ENCODE results near the gene ACSL1.

ACSL1 gene

GRCh38 chr4:184766446-184766845 is 59.3 kb downstream of the ACSL1 start:
- ATAC-seq (no peak), DNase-seq (no peak)
- Mint-ChIP-seq H3K4me3 (no peak overlapping the region), H3K27me3 (no peaks in the 10 kb centered on the region), H3K9me3 (no peaks in the 10 kb centered on the region), H3K4me1 (peaks cover 18% of the 10 kb centered on the region), H3K27ac (no peak overlapping the region)

GRCh38 chr4:184765473-184766340 is 60.1 kb downstream of the ACSL1 start:
- no peak for ATAC-seq
- H3K27ac Mint-ChIP-seq, result no peak overlapping the region
- DNase-seq, result no peak
- H3K27me3 Mint-ChIP-seq, result no peaks in the 10 kb centered on the region
- no peaks in the 10 kb centered on the region for H3K9me3 Mint-ChIP-seq
- H3K4me1 Mint-ChIP-seq, result peaks cover 18% of the 10 kb centered on the region
- H3K4me3 Mint-ChIP-seq, result no peak overlapping the region

- ATAC-seq (no peak), DNase-seq (no peak)
- no peak overlapping the region for H3K4me3 Mint-ChIP-seq
- no peaks in the 10 kb centered on the region for H3K27me3 Mint-ChIP-seq
- no peaks in the 10 kb centered on the region for H3K9me3 Mint-ChIP-seq
- peak overlapping the region in 1 of 2 donors; percentile 17 for H3K27ac Mint-ChIP-seq
- H3K4me1 Mint-ChIP-seq, result peaks cover 18% of the 10 kb centered on the region
These were observed 61.2 kb downstream of the ACSL1 start for GRCh38 chr4:184764601-184765000.

GRCh38 chr4:184763150-184763780 is 62.5 kb downstream of the ACSL1 start:
- Mint-ChIP-seq H3K4me3 (no peak overlapping the region), H3K27ac (peak overlapping the region in 1 of 2 donors; percentile 48), H3K27me3 (no peaks in the 10 kb centered on the region), H3K9me3 (no peaks in the 10 kb centered on the region), H3K4me1 (peaks cover 18% of the 10 kb centered on the region)
- ATAC-seq, result no peak
- DNase-seq, result no peak

GRCh38 chr4:184762100-184762499 is 63.7 kb downstream of the ACSL1 start:
- H3K4me1 Mint-ChIP-seq, result peaks cover 18% of the 10 kb centered on the region
- no peaks in the 10 kb centered on the region for H3K27me3 Mint-ChIP-seq
- H3K9me3 Mint-ChIP-seq, result no peaks in the 10 kb centered on the region
- ATAC-seq, result peak; percentile 98
- H3K27ac Mint-ChIP-seq, result peak overlapping the region; percentile 34 to 86
- peak; percentile 31 to 41 for DNase-seq
- peak overlapping the region; percentile 44 to 61 for H3K4me3 Mint-ChIP-seq

GRCh38 chr4:184760681-184761080 is 65.1 kb downstream of the ACSL1 start:
- Mint-ChIP-seq H3K4me3 (no peak overlapping the region), H3K4me1 (peaks cover 18% of the 10 kb centered on the region), H3K27me3 (no peaks in the 10 kb centered on the region), H3K9me3 (no peaks in the 10 kb centered on the region), H3K27ac (no peak overlapping the region)
- DNase-seq (no peak), ATAC-seq (no peak)

GRCh38 chr4:184757810-184758209 is 68.0 kb downstream of the ACSL1 start:
- Mint-ChIP-seq H3K27me3 (no peaks in the 10 kb centered on the region), H3K27ac (no peak overlapping the region), H3K4me1 (peaks cover 12% of the 10 kb centered on the region), H3K4me3 (no peak overlapping the region), H3K9me3 (no peaks in the 10 kb centered on the region)
- no peak for ATAC-seq
- DNase-seq, result no peak

GRCh38 chr4:184756399-184756798 is 69.4 kb downstream of the ACSL1 start:
- Mint-ChIP-seq H3K9me3 (no peaks in the 10 kb centered on the region), H3K27ac (no peak overlapping the region), H3K27me3 (peaks cover 4% of the 10 kb centered on the region), H3K4me3 (no peak overlapping the region), H3K4me1 (peaks cover 4% of the 10 kb centered on the region)
- ATAC-seq (no peak), DNase-seq (no peak)

GRCh38 chr4:184755278-184755677 is 70.5 kb downstream of the ACSL1 start:
- no peaks in the 10 kb centered on the region for H3K9me3 Mint-ChIP-seq
- ATAC-seq, result no peak
- peaks cover 6% of the 10 kb centered on the region for H3K4me1 Mint-ChIP-seq
- H3K4me3 Mint-ChIP-seq, result no peak overlapping the region
- no peak for DNase-seq
- peaks cover 11% of the 10 kb centered on the region for H3K27me3 Mint-ChIP-seq
- H3K27ac Mint-ChIP-seq, result no peak overlapping the region

GRCh38 chr4:184752496-184753275 is 73.1 kb downstream of the ACSL1 start:
- no peak for DNase-seq
- H3K27me3 Mint-ChIP-seq, result peaks cover 11% of the 10 kb centered on the region
- no peak for ATAC-seq

GRCh38 chr4:184751585-184751956 is 74.2 kb downstream of the ACSL1 start:
- Mint-ChIP-seq H3K9me3 (no peaks in the 10 kb centered on the region), H3K27me3 (peaks cover 11% of the 10 kb centered on the region), H3K4me1 (peaks cover 7% of the 10 kb centered on the region), H3K27ac (peak overlapping the region in 1 of 2 donors; percentile 60), H3K4me3 (no peak overlapping the region)
- DNase-seq (no peak), ATAC-seq (no peak)

More at GRCh38 chr4:184752496-184753275, 73.1 kb downstream of the ACSL1 start:
- peak overlapping the region in 1 of 2 donors; percentile 51 for H3K27ac Mint-ChIP-seq
- H3K9me3 Mint-ChIP-seq, result no peaks in the 10 kb centered on the region
- no peak overlapping the region for H3K4me3 Mint-ChIP-seq
- peaks cover 6% of the 10 kb centered on the region for H3K4me1 Mint-ChIP-seq

GRCh38 chr4:184750926-184751584 is 74.7 kb downstream of the ACSL1 start:
- Mint-ChIP-seq H3K27ac (peak overlapping the region in 1 of 2 donors; percentile 42), H3K4me3 (no peak overlapping the region), H3K9me3 (no peaks in the 10 kb centered on the region), H3K4me1 (peaks cover 12% of the 10 kb centered on the region), H3K27me3 (peaks cover 11% of the 10 kb centered on the region)
- DNase-seq (no peak), ATAC-seq (no peak)

GRCh38 chr4:184748251-184748652 is 77.5 kb downstream of the ACSL1 start:
- Mint-ChIP-seq H3K4me1 (peaks cover 16% of the 10 kb centered on the region), H3K9me3 (no peaks in the 10 kb centered on the region), H3K4me3 (no peak overlapping the region), H3K27ac (no peak overlapping the region), H3K27me3 (peaks cover 11% of the 10 kb centered on the region)
- ATAC-seq (no peak), DNase-seq (no peak)

- Mint-ChIP-seq H3K27me3 (peaks cover 11% of the 10 kb centered on the region), H3K4me1 (peaks cover 16% of the 10 kb centered on the region), H3K9me3 (no peaks in the 10 kb centered on the region), H3K27ac (no peak overlapping the region), H3K4me3 (no peak overlapping the region)
- DNase-seq (no peak), ATAC-seq (no peak)
These were observed 78.5 kb downstream of the ACSL1 start for GRCh38 chr4:184747034-184747830.
